A673 (cell line): ENCODE measurements around the gene CAB39. TPM values are rescaled to one million over a fixed set of nuclear protein-coding genes. Genes with fewer than 3 reads are reported as not detected.

Experiments
- BruUV-seq: library from RNA; stranded (reverse); fragments of 400-500 nt; replicated peaks from 2 replicates; lab custom pipeline; 2021; lab: Mats Ljungman, UMichigan
- CTCF ChIA-PET: fragments of 300-600 bp; sonication (Branson Sonifier 250); formaldehyde crosslinking; loops from one replicate; lab custom pipeline; 2022; ENCODE audit warnings: antibody characterized with exemption; lab: Charles Lee
- POLR2A ChIA-PET: fragments of 300-600 bp; sonication (Branson Sonifier 250); formaldehyde crosslinking; loops from one replicate; lab custom pipeline; 2022; ENCODE audit warnings: antibody characterized with exemption; ENCODE audit not compliant: low non-redundant PET; lab: Charles Lee
- DNase-seq: peaks from one replicate; pipeline ENCODE4 v3.0.0-alpha.2; 2015; ENCODE audit warnings: low spot score
- H3K27ac ChIP-seq: fragments of 200-600 bp; sonication (generic); 2 replicates; pipeline ENCODE4 v1.5.1; 2016; ENCODE audit warnings: mixed run types, low read depth, mild to moderate bottlenecking, mixed read lengths, antibody characterized with exemption, low read length; ENCODE audit not compliant: poor library complexity, severe bottlenecking
- H3K27me3 ChIP-seq: fragments of 200-600 bp; sonication (generic); replicated peaks from 2 replicates; pipeline ENCODE4 v1.6.1; 2017; ENCODE audit warnings: mixed run types, low read depth, mild to moderate bottlenecking, mixed read lengths, antibody characterized with exemption, low read length; ENCODE audit not compliant: insufficient read depth, poor library complexity
- H3K36me3 ChIP-seq: fragments of 200-600 bp; sonication (generic); 2 replicates; pipeline ENCODE4 v1.6.1; 2016; ENCODE audit warnings: mixed run types, mild to moderate bottlenecking, mixed read lengths, antibody characterized with exemption, low read length; ENCODE audit not compliant: insufficient read depth, poor library complexity, severe bottlenecking
- H3K4me1 ChIP-seq: fragments of 200-600 bp; sonication (generic); 2 replicates; pipeline ENCODE4 v1.6.1; 2017; ENCODE audit warnings: mixed run types, mild to moderate bottlenecking, mixed read lengths, antibody characterized with exemption, low read length; ENCODE audit not compliant: insufficient read depth, poor library complexity, severe bottlenecking
- H3K4me3 ChIP-seq: fragments of 200-600 bp; sonication (generic); 2 replicates; pipeline ENCODE4 v1.5.1; 2016; ENCODE audit warnings: low read depth, mixed run types, mild to moderate bottlenecking, mixed read lengths, low read length; ENCODE audit not compliant: poor library complexity, severe bottlenecking
- H3K9me3 ChIP-seq: fragments of 200-600 bp; sonication (generic); 2 replicates; pipeline ENCODE4 v1.6.1; 2016; ENCODE audit warnings: mixed run types, low read depth, mild to moderate bottlenecking, mixed read lengths, antibody characterized with exemption, low read length; ENCODE audit not compliant: poor library complexity, severe bottlenecking
- CTCF ChIP-seq: fragments of 300-800, 200-600 bp; sonication (generic); conservative IDR thresholded peaks from 2 replicates; pipeline ENCODE4 v1.5.1; 2017; ENCODE audit warnings: low read depth, mild to moderate bottlenecking, antibody characterized with exemption, low read length, moderate library complexity, mixed read lengths
- EZH2 ChIP-seq: fragments of 200-600 bp; sonication (generic); IDR thresholded peaks from 2 replicates; pipeline ENCODE4 v1.6.1; 2017; ENCODE audit warnings: borderline replicate concordance, low read depth, mild to moderate bottlenecking, mixed read lengths, antibody characterized with exemption, low read length; ENCODE audit not compliant: poor library complexity, severe bottlenecking
- intact Hi-C: fragments of 100-400 bp; cut with micrococcal nuclease; formaldehyde crosslinking; loops from one replicate; pipeline ENCODE4 v1.10.0; 2022; ENCODE audit not compliant: unreplicated experiment
- total RNA-seq: library from RNA; stranded (reverse); gene quantifications from 2 replicates; pipeline ENCODE4 v1.2.3, GENCODE V29; 2021

The CAB39 gene
- total RNA-seq, 1 experiment from 2014 or later, result 58.2 TPM

- ChIA-PET CTCF (no interaction called here), POLR2A (no interaction called here)
- intact Hi-C loops, result no loop called here
- H3K27ac ChIP-seq, result no peak overlapping the region
- no peak overlapping the region for H3K4me3 ChIP-seq
- no peak for DNase-seq
- no peaks in the 10 kb centered on the region for H3K4me1 ChIP-seq
- H3K36me3 ChIP-seq, result no peaks in the 10 kb centered on the region
- no peaks in the 10 kb centered on the region for H3K27me3 ChIP-seq
- no TSS peak for BruUV-seq
- no peak for TF ChIP-seq CTCF
- H3K9me3 ChIP-seq, result no peaks in the 10 kb centered on the region
These were observed 44.3 kb upstream of the CAB39 start for GRCh38 chr2:230668184-230668938.

GRCh38 chr2:230668939-230669303 is 43.7 kb upstream of the CAB39 start:
- no peaks in the 10 kb centered on the region for H3K27me3 ChIP-seq
- POLR2A ChIA-PET, result no interaction called here
- intact Hi-C loops, result no loop called here
- H3K27ac ChIP-seq, result no peak overlapping the region
- H3K4me1 ChIP-seq, result no peaks in the 10 kb centered on the region
- no peak overlapping the region for H3K4me3 ChIP-seq
- no TSS peak for BruUV-seq
- TF ChIP-seq CTCF, result no peak
- TF ChIP-seq EZH2, result no peak
- no peak for DNase-seq
- CTCF ChIA-PET, result no interaction called here
- no peaks in the 10 kb centered on the region for H3K9me3 ChIP-seq
- no peaks in the 10 kb centered on the region for H3K36me3 ChIP-seq

GRCh38 chr2:230669386-230669950 is 43.2 kb upstream of the CAB39 start:
- no peaks in the 10 kb centered on the region for H3K4me1 ChIP-seq
- no peak for TF ChIP-seq EZH2
- no peak for TF ChIP-seq CTCF
- ChIA-PET POLR2A (no interaction called here), CTCF (no interaction called here)
- no peaks in the 10 kb centered on the region for H3K36me3 ChIP-seq
- DNase-seq, result no peak
- H3K27ac ChIP-seq, result no peak overlapping the region
- no peaks in the 10 kb centered on the region for H3K9me3 ChIP-seq
- no peaks in the 10 kb centered on the region for H3K27me3 ChIP-seq
- H3K4me3 ChIP-seq, result no peak overlapping the region
- no TSS peak for BruUV-seq
- intact Hi-C loops, result no loop called here
